Activated T-cell treated with anti-CD3 and anti-CD28 coated beads, Interleukin-2, amount 50 U/mL, for 48 hours (primary cell): ENCODE data around the gene ABTB2.

Experiments
- DNase-seq, 2 experiments: peaks; one replicate each; pipeline ENCODE4 v3.0.0-alpha.2; 2020

ABTB2 gene

GRCh38 chr11:34278693-34279297, 79.0 kb downstream of the ABTB2 start:
- DNase-seq = no peak

GRCh38 chr11:34278175-34278574, 79.6 kb downstream of the ABTB2 start:
- DNase-seq = no peak

- no peak for DNase-seq
These were observed 80.6 kb downstream of the ABTB2 start for GRCh38 chr11:34277171-34277570.

DNA sequence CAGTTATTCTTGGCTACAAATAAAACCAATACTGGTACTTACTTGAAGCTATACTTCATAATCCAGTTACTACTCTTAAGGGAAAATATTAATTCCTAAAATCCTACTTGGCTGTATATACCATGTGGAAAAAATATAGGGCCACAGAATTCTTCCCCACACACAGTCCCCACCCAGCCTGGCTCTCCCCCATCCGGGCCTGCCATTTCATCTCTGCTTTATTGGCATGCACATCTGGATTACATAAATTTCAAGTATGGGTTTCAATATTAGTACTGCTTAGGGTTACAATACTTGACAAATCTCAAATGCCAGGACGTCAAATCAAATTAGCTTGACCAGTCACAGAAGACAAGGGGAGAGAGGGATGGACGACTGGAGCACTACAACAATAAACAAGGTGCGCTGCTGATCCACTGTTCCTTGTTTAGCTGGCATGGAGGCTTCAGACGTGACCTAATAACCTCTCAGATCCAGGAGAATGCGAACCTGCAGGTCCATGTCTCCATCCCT, 81.4 kb downstream of the ABTB2 start:
- no peak for DNase-seq

DNA sequence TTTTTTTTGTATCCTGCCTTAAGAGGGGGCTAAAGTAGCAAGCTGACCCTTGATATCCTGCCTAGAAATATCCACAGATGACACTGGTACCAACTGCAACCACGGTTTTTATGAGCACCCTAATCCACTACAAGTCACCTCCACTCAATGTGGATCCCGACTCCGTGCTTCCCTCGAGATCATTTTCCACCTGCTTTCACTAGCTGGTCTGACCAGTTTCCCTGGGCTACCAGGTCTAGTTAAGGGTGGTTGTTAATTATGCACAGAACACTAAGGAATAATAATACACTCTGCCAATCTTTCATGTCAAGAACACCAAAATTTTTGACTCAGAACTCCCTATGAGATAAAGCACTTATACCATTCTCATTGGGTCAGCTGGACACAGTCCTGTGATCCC, 82.3 kb downstream of the ABTB2 start:
- no peak for DNase-seq

GRCh38 chr11:34274712-34275398, 83.0 kb downstream of the ABTB2 start:
- DNase-seq = no peak

DNA sequence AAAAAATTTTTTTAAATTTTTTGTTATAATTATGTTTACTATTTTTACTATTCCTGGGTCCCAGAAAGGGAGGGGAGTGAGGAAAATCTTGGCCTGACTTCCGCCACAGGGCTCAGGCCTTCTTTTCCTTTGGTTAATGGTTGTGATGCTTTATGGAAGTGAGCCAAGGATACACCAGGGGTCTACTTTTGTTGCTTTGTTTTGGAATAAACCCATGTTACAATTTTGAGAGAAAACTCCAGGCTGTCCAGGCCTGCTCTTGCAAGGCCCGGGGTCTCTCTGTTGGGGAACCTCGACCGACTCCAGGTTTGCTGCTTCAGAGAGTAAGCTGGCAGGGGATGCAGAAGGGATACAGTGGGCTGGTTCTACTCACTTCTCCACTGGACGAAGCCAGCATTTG, 84.7 kb downstream of the ABTB2 start:
- DNase-seq = no peak

GRCh38 chr11:34271727-34272126, 86.1 kb downstream of the ABTB2 start:
- DNase-seq = no peak

DNA sequence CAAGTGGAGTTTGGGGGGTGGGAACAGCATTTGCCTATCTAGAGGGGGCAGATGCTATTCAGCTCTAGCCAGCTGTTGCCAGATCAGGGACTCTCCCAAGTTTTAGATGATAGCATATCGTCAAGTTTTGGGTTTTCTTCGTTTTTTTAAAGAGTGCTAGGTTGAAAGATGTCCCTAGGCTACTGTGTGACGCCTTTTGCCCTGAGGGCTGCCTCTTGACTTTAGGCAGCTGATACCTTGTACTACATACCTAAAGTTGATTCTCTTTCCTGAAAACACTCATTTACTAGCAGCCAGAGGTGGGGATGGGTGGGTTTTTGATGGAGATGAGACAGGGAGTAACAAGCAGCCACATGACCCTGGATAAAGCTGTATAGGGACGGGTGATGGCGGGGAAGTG, 87.1 kb downstream of the ABTB2 start:
- no peak for DNase-seq

DNA sequence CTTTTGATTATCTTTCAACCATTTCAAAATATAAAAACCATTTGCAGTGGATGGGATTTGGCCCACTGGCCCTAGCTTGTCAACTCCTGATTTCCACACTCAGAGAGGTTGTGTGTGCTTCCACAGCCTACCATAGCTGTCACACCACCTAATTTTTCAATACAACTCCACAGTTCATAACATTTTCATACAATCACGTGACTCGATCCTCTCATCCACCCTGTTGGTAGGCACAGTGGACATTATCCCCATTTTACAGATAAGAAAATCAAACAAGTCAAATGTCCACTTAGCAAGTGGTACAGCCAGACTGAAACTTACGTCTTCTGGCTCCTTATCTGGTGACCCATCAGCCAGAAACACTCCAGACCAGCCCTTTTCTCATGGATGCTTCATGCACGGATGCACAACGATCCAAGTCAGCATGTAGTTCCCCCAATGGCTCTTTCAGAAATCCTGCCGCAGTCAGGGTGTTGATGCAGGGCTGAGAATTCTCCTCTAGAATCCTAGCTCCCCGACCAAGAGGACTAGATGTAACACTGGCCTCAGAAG, 88.0 kb downstream of the ABTB2 start:
- DNase-seq = no peak

- no peak for DNase-seq
These were observed 88.8 kb downstream of the ABTB2 start for GRCh38 chr11:34268906-34269430.

DNA sequence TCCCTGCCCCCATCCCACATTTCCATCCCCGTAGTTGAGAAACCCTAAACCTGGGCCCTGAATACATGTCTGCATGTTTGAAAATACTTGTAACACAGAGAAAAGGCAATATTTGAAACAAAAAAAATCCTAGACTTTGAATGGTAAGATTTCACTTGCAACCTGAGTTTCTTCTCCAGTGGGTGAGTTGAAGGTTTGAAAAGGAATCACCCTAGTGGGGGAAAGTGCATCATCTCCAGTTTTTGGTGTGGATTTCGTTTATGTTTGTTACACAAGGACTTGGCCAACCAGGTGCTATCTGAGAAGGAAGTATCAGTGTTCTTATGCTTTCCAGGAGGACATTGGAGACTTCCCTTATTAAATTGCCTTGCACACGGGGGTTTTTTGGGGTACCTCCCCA, 90.4 kb downstream of the ABTB2 start:
- DNase-seq = no peak

DNA sequence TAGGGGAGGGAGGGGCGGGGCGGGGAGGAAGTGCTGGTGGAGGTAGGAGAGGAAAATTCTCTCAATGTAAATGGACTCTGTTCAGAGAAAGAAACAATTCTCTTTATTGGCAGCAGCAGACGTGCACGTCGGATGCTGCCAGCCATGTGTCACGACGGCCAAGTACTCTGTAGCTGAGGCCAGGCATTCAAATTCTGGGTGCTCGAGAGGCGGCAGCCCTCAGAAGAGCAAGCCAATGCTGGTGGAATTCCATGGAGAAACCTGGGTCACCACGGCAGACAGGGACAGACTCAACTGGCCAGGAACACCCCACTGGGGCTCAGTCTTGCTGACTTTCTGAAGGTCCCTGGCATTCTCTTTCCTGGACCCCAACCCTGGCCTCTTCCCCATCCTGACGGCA, 90.8 kb downstream of the ABTB2 start:
- no peak for DNase-seq

DNA sequence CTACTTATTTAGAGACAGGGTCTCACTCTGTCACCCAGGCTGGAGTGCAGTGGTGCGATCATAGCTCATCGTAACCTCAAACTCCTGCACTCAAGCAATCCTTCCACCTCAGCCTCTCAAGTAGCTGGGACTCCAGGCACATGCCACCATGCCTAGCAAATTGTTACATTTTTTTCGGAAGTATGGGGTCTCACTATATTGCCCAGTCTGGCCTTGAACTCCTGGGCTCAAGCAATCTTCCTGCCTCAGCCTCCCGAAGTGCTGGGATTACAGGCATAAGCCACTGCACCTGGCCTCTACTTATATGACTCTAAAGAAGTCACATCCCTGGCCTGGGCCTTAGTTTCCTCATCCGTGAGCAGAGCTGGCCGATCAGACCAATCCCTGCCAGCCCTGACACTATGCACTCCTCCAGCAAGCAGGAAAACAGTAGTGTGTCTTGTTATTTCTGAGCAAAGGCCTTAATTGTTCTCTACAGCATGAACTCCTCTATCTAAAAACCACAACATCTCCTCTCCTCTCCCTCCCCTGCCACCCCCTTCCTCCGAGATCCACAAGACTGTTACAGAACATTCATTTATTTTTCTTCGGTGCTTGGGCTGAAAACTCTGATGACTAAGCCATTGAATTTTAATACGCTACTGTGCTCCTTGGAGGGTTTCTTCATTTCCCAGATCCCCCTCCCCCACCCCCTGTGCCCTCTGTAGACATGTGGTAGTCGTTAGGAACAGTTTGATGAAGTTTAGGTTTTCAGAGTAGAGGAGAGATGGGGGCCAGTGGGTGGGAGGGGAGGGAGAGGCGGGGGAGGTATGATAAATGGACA, 91.5 kb downstream of the ABTB2 start:
- no peak for DNase-seq

- DNase-seq = no peak
These were observed 93.3 kb downstream of the ABTB2 start for GRCh38 chr11:34264303-34265110.

DNA sequence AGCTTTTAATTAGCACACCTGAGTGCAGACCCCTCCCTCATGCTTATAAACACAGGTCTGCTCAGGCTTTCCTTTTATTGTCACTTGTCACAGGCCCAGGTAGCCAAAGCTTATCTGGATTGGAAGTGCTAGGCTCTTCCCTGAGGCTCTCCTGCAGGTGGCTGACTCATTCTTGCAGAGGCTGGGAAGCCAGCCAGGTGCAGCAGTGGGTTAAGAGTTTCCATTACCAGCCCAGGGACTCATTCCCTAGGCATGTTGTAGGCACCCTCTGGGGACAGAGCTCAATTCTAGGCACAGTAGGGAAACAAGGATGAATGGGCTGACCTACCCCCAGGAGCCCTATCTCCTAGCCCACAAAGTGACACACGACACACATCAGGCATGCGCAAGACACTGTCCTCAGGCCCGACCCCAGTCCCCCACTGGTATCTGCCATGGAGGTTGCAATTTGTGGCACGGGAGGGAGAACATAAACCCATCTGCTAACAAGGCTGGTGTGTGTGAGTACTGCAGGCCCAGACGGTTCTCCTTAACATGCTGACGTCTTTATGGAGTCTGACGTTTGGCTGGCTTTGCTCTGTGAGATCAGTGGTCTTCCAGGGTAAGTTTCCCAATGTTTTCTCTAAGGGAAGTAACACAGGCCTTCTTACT, 94.2 kb downstream of the ABTB2 start:
- DNase-seq = no peak

GRCh38 chr11:34262531-34263081, 95.2 kb downstream of the ABTB2 start:
- no peak for DNase-seq

DNA sequence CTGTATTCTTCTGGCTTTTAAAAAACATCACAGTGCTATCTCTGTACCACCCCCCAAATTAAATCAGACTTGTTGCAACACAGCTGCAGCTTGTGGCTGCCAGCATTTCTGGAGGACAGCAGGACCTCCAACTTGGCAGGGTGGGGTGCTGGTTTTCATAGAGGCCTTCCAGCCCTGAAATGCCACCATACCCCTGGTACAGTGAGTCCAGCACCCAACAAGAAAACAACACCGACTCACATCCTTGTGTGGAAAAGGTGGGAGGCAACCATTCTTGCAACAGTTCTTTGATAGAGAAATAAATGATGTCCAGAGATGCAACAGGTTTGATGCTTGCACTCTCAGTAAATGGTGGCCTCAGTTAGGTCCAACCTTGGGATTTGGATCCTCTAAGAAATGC, 96.0 kb downstream of the ABTB2 start:
- DNase-seq = no peak

DNA sequence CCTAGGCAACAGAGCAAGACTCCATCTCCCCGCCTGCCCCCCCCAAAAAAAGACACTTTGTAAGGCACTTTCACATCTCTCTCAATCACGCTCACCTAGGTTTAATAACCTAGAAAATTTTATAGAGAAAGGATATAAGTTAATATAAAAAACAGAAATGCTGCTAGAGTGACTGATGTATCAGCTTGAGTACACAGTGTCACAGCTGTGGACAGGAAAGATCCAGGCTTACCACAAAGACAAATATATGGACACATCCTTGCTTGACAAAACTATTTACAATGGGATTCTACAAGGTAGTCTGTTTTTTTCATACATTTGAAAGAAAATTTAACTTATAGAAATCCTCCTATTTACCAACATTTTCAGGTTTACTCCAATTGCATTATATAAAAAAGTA, 96.7 kb downstream of the ABTB2 start:
- no peak for DNase-seq

DNA sequence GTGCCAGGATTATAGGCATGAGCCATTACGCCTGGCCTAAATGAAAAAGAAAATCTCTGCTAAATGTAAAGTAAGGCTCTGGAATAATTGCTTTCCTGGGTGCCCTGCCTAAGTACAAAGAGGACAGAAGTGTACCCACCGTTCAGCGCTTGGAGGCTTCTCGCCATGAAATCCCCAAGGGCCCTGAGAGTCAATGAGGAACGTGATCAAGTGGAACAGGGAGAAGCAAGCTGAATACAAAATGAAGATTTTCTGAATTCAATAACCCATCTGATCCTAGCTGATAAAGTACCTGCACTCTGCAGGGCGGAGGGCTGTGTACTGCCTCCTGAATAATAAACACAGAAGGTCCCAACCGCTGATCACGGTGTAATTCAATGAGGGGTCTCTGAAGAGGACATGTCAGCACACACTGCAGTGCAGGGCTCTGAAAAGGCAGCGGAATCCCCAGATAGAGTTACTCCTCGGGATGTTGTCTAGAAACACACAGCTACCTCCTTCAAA, 97.7 kb downstream of the ABTB2 start:
- DNase-seq = no peak

DNA sequence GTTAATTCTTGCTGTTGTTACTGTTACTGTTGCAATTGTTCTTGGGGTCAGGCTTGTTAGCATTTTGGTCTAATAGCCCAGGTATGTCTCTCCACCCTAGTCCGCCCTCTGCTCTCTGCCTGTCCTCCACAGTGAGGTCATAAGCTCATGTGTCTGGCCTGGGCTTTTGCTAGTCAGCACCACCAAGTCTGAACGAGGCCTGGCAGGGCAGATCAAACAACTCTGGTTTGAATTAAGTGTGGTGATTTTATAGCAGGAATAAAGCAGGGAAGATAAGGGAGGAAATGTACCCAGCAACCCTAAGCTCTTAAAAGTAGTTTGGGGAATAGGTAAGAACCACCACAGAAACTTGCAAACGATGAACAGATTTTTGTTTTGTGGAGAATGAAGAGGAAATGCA, 98.7 kb downstream of the ABTB2 start:
- DNase-seq = no peak
